ENCODE measurements around the gene FOSL1.

Gene FOSL1

GRCh38 chr11:65854852-65855837 lies 45.0 kb downstream of the FOSL1 start:
- Histone ChIP-seq H3K9me2 (replicated peaks; ENCODE audit: insufficient read depth, low read length) (no peaks in the 10 kb centered on the region), H3K4me3 (ENCODE audit: insufficient read depth, low read length, poor library complexity, severe bottlenecking) (no peak overlapping the region), H3K9ac (ENCODE audit: low read length) (no peak overlapping the region), H3K79me2 (ENCODE audit: insufficient read depth, low read length) (peaks cover 28% of the 10 kb centered on the region), H3F3A (ENCODE audit: insufficient read depth) (peaks cover 34% of the 10 kb centered on the region), H3K27me3 (ENCODE audit: low read length) (no peaks in the 10 kb centered on the region), H3K36me3 (ENCODE audit: low read length) (peaks cover 24% of the 10 kb centered on the region), H4K20me1 (ENCODE audit: low read depth, low read length) (peaks cover 16% of the 10 kb centered on the region), H3K27ac (ENCODE audit: low read depth, low read length) (no peak overlapping the region), H3K4me2 (ENCODE audit: low read depth, low read length, poor library complexity, severe bottlenecking) (no peak overlapping the region), H3K9me3 (ENCODE audit: insufficient read depth, low read length) (no peaks in the 10 kb centered on the region), H2AFZ (ENCODE audit: low read depth, low read length, severe bottlenecking) (no peak overlapping the region)
- no peak for TF ChIP-seq EZH2phosphoT487 (conservative IDR thresholded peaks at IDR 0.05; ENCODE audit: low read length)
- no peak for TF ChIP-seq CTCF (IDR thresholded peaks at IDR 0.05; ENCODE audit: insufficient read depth, low read length, poor library complexity, severe bottlenecking)

- Histone ChIP-seq H3K27ac (ENCODE audit: low read depth, low read length) (no peak overlapping the region), H3F3A (ENCODE audit: insufficient read depth) (peaks cover 34% of the 10 kb centered on the region), H3K27me3 (ENCODE audit: low read length) (no peaks in the 10 kb centered on the region), H3K4me3 (ENCODE audit: insufficient read depth, low read length, poor library complexity, severe bottlenecking) (no peak overlapping the region), H3K4me2 (ENCODE audit: low read depth, low read length, poor library complexity, severe bottlenecking) (no peak overlapping the region), H3K9ac (ENCODE audit: low read length) (no peak overlapping the region), H3K36me3 (ENCODE audit: low read length) (peaks cover 24% of the 10 kb centered on the region), H2AFZ (ENCODE audit: low read depth, low read length, severe bottlenecking) (no peak overlapping the region), H4K20me1 (ENCODE audit: low read depth, low read length) (peaks cover 16% of the 10 kb centered on the region), H3K9me2 (replicated peaks; ENCODE audit: insufficient read depth, low read length) (no peaks in the 10 kb centered on the region), H3K79me2 (ENCODE audit: insufficient read depth, low read length) (peaks cover 28% of the 10 kb centered on the region), H3K9me3 (ENCODE audit: insufficient read depth, low read length) (no peaks in the 10 kb centered on the region)
- no peak for TF ChIP-seq CTCF (IDR thresholded peaks at IDR 0.05; ENCODE audit: insufficient read depth, low read length, poor library complexity, severe bottlenecking)
- no peak for TF ChIP-seq EZH2phosphoT487 (conservative IDR thresholded peaks at IDR 0.05; ENCODE audit: low read length)
These were observed 46.0 kb downstream of the FOSL1 start for GRCh38 chr11:65854161-65854592.

GRCh38 chr11:65853246-65853979 lies 46.8 kb downstream of the FOSL1 start:
- TF ChIP-seq EZH2phosphoT487 (conservative IDR thresholded peaks at IDR 0.05; ENCODE audit: low read length) (no peak), CTCF (IDR thresholded peaks at IDR 0.05; ENCODE audit: insufficient read depth, low read length, poor library complexity, severe bottlenecking) (no peak)
- Histone ChIP-seq H2AFZ (ENCODE audit: low read depth, low read length, severe bottlenecking) (no peak overlapping the region), H3K27ac (ENCODE audit: low read depth, low read length) (no peak overlapping the region), H3F3A (ENCODE audit: insufficient read depth) (peaks cover 27% of the 10 kb centered on the region), H3K9ac (ENCODE audit: low read length) (no peak overlapping the region), H3K79me2 (ENCODE audit: insufficient read depth, low read length) (peaks cover 28% of the 10 kb centered on the region), H3K4me3 (ENCODE audit: insufficient read depth, low read length, poor library complexity, severe bottlenecking) (no peak overlapping the region), H3K9me3 (ENCODE audit: insufficient read depth, low read length) (no peaks in the 10 kb centered on the region), H3K9me2 (replicated peaks; ENCODE audit: insufficient read depth, low read length) (no peaks in the 10 kb centered on the region), H4K20me1 (ENCODE audit: low read depth, low read length) (peaks cover 16% of the 10 kb centered on the region), H3K36me3 (ENCODE audit: low read length) (peaks cover 24% of the 10 kb centered on the region), H3K4me2 (ENCODE audit: low read depth, low read length, poor library complexity, severe bottlenecking) (no peak overlapping the region), H3K27me3 (ENCODE audit: low read length) (no peaks in the 10 kb centered on the region)
